GM23338 (cell line): Measurements from ENCODE around the gene RAB9A.

Experiments used
- TF ChIP-seq, protein P1 (sequence below): IDR thresholded peaks from one replicate; pipeline ENCODE4 v1.6.1; 2018; ENCODE audit warnings: antibody characterized with exemption; ENCODE audit not compliant: unreplicated experiment
- TF ChIP-seq, protein P2 (sequence below), 2 experiments: fragments of 200-600 bp in 1 of 2; sonication (generic) in 1 of 2; conservative IDR thresholded peaks; 2 replicates each; pipeline versions ENCODE4 v1.5.1 to v1.6.1; 2016 to 2017; ENCODE audit warnings: antibody characterized with exemption in 2 of 2, low read depth in 2 of 2, mild to moderate bottlenecking in 2 of 2, moderate library complexity in 1 of 2

DNA sequence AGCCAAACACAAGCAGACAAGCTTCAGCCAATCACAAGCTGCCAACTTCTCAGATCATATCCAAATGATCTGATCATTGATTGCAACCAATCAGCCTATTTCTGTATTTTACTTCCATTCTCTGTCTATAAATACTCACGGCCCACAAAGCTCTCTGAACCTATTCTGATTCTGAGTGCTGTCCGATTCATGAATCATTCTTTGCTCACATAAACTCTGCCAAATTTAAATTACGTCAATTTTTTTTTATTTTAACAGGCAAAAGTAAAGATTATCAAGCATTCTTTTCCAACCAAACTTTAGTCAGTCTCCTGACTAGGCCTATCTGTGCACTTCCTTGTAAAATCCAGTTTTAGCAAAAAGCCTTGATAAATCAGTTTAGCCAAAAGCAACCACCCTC is 37.8 kb upstream of the RAB9A start:
- TF ChIP-seq, protein P1, sequence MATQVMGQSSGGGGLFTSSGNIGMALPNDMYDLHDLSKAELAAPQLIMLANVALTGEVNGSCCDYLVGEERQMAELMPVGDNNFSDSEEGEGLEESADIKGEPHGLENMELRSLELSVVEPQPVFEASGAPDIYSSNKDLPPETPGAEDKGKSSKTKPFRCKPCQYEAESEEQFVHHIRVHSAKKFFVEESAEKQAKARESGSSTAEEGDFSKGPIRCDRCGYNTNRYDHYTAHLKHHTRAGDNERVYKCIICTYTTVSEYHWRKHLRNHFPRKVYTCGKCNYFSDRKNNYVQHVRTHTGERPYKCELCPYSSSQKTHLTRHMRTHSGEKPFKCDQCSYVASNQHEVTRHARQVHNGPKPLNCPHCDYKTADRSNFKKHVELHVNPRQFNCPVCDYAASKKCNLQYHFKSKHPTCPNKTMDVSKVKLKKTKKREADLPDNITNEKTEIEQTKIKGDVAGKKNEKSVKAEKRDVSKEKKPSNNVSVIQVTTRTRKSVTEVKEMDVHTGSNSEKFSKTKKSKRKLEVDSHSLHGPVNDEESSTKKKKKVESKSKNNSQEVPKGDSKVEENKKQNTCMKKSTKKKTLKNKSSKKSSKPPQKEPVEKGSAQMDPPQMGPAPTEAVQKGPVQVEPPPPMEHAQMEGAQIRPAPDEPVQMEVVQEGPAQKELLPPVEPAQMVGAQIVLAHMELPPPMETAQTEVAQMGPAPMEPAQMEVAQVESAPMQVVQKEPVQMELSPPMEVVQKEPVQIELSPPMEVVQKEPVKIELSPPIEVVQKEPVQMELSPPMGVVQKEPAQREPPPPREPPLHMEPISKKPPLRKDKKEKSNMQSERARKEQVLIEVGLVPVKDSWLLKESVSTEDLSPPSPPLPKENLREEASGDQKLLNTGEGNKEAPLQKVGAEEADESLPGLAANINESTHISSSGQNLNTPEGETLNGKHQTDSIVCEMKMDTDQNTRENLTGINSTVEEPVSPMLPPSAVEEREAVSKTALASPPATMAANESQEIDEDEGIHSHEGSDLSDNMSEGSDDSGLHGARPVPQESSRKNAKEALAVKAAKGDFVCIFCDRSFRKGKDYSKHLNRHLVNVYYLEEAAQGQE: no peak
- TF ChIP-seq, protein P2, sequence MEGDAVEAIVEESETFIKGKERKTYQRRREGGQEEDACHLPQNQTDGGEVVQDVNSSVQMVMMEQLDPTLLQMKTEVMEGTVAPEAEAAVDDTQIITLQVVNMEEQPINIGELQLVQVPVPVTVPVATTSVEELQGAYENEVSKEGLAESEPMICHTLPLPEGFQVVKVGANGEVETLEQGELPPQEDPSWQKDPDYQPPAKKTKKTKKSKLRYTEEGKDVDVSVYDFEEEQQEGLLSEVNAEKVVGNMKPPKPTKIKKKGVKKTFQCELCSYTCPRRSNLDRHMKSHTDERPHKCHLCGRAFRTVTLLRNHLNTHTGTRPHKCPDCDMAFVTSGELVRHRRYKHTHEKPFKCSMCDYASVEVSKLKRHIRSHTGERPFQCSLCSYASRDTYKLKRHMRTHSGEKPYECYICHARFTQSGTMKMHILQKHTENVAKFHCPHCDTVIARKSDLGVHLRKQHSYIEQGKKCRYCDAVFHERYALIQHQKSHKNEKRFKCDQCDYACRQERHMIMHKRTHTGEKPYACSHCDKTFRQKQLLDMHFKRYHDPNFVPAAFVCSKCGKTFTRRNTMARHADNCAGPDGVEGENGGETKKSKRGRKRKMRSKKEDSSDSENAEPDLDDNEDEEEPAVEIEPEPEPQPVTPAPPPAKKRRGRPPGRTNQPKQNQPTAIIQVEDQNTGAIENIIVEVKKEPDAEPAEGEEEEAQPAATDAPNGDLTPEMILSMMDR (conservative IDR thresholded peaks at IDR 0.05; ENCODE audit: low read depth in 2 of 2): no peak
